ENCODE measurements around the gene PTPRN2.
"Not testable (repeated sequence)": the region's sequence is repeated elsewhere in the genome, so short reads cannot be mapped to it uniquely, and the experiment has no call there.

PTPRN2 gene

DNA sequence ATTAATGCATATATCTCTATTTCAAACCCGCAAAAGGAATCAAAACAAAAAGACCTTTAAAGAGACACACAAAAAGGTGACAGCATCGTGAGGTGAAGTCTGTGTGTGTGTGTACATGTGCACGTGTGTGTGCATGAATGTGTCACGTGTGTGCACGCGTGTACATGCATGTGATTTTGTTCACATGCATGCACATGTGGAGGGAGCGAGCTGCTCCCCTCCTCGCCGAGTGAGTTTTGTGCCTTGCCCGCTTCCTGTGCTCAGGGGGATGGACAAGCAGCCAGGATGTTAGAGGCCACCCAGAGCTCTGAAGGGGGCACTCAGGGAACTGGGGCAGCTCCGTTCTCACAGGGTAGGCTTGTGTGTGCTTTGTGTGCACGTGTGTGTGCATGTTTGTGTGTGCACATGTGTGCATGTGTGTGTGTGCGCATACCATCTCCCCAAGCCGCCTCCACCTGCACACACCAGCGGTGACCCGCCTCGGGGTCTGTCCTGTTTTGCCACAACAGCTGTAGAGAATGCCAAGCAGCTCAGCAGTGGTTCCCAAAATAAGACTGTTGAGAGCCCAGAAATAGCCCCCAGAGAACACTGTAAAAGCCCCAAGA, 191.2 kb downstream of the PTPRN2 start:
- DNase-seq, result peak in 1 of 3 experiments; percentile 11

DNA sequence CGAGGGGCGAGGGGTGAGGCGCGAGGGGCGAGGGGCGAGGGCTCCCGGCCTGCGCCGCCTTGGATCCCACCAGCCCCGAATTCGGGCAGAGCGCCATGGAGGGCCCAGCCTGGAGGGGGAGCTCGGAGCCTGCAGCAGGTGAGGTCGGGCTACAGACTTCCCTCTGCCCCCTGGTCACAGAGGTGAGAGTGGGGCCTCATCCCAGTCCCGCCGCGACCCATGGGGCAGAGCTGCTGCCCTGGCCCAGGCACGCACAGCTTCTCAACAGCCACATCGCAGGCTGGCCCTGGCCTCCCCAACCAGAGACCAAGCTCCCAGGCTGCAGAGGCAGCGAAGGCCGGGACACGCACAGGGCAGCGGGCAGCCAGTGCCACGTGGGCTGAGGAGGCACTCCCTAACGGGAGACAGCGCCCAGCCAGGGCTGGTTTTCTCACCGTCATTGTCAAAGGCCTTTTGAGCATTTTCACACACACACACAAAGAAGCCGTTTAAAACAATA, 191.8 kb downstream of the PTPRN2 start:
- DNase-seq, result no peak

DNA sequence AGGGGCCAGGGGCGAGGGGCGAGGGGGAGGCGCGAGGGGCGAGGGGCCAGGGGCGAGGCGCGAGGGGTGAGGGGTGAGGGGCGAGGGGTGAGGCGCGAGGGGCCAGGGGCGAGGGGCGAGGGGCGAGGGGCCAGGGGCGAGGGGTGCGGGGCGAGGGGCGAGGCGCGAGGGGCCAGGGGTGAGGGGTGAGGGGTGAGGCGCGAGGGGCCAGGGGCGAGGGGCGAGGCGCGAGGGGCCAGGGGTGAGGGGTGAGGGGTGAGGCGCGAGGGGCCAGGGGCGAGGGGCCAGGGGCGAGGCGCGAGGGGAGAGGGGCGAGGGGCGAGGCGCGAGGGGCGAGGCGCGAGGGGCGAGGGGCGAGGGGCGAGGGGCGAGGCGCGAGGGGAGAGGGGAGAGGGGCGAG, 192.3 kb downstream of the PTPRN2 start:
- DNase-seq, result no peak

DNA sequence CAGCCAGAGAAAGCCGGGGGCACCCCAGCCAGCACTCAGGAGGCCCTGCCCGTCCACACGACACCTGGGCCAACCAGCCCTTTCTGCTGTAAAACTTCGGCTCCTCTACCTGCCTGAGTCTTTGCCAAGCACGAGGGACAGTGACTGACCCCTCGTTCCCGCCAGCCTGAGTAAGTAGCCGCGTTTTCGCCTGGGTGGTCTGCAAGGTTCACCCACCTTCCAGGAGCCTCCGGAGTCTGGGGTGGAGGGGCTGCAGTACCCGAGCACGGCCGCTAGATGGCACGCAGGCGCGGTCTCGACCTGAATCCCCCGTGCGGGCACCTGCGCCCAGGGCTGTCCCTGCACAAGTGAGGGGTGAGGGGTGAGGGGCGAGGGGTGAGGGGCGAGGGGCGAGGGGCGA, 192.7 kb downstream of the PTPRN2 start:
- DNase-seq, result peak in 1 of 3 experiments; percentile 46

DNA sequence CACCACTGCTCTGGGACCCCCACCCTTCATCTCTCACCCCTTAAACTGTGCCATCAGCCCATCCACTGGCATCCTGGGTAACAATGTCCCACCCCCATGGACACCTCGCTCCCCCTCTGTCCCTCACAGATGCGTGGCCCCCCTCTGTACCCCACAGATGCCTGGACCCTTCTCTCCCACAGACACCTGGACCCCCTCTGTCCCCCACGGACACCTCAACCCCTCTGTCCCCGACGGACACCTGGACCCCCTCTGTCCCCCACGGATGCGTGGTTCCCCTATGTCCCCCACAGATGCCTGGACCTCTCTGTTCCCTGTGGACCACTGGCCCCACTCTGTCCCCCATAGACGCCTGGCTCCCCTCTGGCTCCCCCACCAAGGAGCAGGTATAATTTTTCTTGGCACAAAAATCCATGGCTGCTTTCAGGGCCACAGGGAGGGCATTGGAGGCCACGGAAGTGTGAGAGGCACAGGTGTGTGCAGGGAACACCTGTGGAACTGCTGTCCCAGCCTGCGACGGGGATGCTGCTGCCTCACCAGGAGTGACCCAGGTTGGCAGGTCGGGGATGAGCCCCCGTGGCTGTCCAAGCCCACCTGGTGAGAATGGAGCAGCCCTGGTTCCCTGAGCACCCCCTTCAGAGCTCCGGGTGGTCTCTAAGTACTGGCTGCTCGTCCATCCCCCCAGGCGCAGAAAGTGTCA, 193.5 kb downstream of the PTPRN2 start:
- DNase-seq, result no peak

GRCh38 chr7:158392251-158392650, 195.4 kb downstream of the PTPRN2 start:
- no peak for DNase-seq

DNA sequence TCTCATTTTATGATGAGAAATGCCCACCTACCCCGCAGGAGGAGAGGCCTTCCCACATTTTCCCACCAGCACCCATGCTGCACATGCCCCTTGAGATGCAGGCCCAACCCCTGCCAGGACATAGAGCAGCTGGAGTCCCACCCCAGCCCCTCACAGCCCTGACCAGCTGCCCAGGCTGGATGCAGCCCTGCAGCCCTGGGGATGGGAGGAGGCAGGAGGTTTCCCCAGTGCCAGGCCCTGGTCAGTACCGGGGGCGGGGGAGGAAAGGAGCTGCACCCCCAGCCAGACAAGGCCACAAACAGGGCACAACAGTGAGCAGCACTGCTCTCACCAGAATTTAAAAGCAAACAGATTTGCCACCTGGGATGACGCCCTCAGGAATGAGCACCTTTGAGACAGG, 196.1 kb downstream of the PTPRN2 start:
- no peak for DNase-seq

- no peak for DNase-seq
Measured at GRCh38 chr7:158391141-158391540, 196.5 kb downstream of the PTPRN2 start.

DNA sequence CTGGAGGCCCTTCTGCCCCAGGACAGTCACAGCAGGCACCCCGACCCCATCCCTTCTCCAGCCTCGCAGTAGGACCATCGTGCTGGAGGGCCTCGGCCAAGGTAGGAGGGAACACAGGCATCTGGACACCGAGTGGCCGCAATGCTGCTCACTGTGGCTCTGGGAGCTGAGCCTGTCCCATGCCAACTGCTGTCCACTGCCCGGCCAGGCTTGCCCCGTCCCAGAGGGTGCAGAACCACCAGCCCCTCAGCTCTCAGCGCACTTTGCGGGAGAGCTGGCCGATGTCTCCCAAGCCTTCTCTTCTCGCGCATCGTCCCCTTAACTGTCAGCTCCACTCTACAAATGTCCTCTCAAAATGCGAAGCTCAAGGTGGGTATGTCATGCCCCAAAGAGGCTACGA, 197.2 kb downstream of the PTPRN2 start:
- DNase-seq, result no peak

DNA sequence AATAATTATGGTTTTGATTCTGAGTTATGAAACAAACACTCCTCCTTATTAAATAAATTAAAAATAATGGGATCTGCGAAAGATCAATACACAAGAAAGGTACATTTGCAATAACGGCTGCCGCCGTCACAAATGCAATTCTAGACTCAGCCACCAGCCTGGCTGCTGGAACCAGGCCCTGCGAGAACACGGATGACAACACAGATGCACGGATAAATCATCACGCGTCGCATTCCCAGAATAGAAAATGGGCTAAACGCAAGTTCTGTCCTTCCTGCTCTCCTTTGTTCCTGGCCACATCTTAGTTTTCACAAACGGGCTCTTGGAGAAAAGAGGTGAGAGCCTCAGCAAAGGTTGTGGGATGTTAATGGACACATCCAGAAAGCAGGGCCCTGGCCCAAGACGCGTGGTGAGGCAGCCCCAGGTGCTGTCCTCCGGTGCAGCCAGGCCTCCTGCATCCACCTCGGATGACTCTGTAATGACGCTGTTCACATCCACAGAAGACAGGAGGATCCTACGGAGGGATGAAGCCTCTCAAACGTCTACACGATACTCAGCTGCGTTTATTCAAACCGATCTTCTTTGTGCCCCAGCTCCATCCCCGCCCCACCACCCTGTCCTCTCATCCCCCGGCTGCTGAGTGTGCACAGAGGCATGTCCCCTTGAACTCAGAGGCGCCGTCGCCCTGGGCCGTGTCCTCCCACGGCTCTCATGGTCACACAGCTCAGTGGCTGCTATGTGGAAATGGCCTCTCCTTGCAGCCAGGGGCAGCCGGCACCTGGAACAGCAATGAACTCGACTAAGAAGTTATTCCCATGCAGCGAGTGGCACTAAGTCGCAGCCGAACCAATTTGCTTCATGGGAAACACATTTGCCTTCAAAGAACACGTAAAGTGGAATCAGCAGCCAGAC, 197.9 kb downstream of the PTPRN2 start:
- DNase-seq, result no peak

GRCh38 chr7:158388928-158389327, 198.7 kb downstream of the PTPRN2 start:
- no peak for DNase-seq

- DNase-seq, result no peak
Measured at GRCh38 chr7:158388072-158388471, 199.6 kb downstream of the PTPRN2 start.

DNA sequence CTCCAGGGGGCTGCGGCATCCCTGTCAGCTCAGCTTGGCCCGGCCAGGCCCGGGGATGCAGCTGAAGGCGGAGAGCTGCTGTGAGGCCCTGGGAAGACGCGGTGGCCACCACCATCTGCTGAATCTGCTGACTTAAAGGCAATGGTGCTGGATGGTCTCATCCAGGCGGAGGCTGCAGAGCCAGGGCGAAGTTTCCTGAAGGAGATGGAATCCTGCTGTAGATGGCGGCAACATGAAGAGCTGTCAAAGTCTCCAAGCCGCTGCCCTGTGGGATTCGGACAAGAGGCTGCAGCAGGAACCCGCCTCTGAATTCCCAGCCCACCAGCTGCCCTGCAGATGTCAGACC, 200.1 kb downstream of the PTPRN2 start:
- DNase-seq, result peak in 1 of 3 experiments; percentile 19

- DNase-seq, result peak in 2 of 3 experiments; percentile 19 to 68
Measured at GRCh38 chr7:158386866-158387545, 200.6 kb downstream of the PTPRN2 start.

- no peak for DNase-seq
Measured at GRCh38 chr7:158386355-158386618, 201.3 kb downstream of the PTPRN2 start.

- DNase-seq, result not testable (repeated sequence)
Measured at GRCh38 chr7:158385496-158386354, 201.9 kb downstream of the PTPRN2 start.

DNA sequence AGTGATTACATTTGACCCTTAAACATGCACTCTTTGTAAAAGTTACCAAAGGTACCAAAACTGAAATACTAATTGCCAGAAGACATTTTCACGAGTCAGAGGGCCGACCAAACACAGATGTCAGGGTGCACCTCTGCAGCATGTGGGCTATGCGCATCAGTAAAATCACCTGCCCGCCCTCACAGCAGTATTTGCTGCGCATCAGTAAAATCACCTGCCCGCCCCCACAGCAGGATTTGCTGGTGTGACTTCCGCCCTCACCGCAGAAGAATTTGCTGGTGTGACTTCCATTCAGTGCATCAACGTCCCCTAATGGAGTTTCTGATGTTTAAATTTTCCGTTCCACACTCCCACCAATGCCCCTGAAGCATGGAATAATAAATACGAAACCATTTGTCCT, 202.9 kb downstream of the PTPRN2 start:
- DNase-seq, result peak in 2 of 3 experiments; percentile 65 to 85

DNA sequence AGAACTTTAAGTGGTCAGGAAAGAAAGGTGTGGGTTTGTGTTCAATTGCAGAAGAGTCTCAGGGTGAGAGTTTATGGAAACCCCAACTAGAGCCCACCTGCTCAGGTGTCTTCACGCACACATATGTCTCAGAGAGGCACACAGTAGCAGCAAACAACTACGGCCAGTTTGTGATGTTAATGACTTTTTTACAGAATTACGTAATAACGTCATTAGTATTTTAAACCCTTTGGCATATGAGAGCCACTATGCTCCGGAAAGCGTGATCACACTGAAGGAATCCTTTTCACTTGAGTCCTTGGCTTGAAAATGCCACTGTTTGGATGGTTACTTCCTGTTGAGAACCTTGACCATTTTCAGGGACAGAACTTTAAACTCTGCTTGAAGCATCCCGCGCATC, 204.0 kb downstream of the PTPRN2 start:
- DNase-seq, result no peak

GRCh38 chr7:158382363-158383254, 205.0 kb downstream of the PTPRN2 start:
- peak; percentile 25 to 78 (median 40) for DNase-seq

GRCh38 chr7:158381956-158382355, 205.7 kb downstream of the PTPRN2 start:
- no peak for DNase-seq

DNA sequence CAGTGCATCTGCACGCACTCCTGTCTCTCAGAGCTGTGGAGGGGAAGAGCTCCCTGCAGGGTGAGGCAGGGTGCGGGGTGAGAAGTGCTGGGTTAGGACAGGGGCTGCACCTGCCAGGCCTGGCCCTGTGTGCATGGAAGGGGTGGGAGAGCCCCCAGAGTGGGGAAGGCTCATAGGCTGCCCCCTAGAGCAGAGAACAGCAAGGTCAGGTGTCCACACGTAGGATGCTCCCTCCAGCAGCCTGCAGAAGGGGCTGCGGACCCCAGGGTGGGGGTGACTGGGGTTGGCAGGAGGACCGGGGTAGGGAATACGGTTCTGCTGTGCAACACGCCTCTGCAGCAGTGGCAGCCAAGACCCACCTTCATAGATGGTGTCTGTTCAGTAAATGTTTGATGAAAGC, 208.6 kb downstream of the PTPRN2 start:
- DNase-seq, result no peak
